GM12878 (cell line): Measurements from ENCODE around the gene KLKB1.

ENCODE experiments used
- POLR2AphosphoS5 ChIP-seq: IDR thresholded peaks from 2 replicates; pipeline ENCODE4 v1.6.1; 2011; ENCODE audit warnings: mild to moderate bottlenecking, low read length, inconsistent platforms
- SMARCA5 ChIP-seq: fragments of 450-650 bp; IDR thresholded peaks from 2 replicates; pipeline ENCODE4 v1.6.1; 2017; ENCODE audit warnings: mild to moderate bottlenecking
- TF ChIP-seq, protein P1 (sequence below), 3 experiments: IDR thresholded peaks in 2 of 3; conservative IDR thresholded peaks in 1 of 3; 2 replicates each; pipeline ENCODE4 v1.5.1; 2011; ENCODE audit warnings: low read depth in 3 of 3, low read length in 3 of 3, mild to moderate bottlenecking in 3 of 3, control low read depth in 2 of 3, moderate library complexity in 2 of 3, inconsistent platforms in 1 of 3, mixed read lengths in 1 of 3; ENCODE audit not compliant: control insufficient read depth in 2 of 3, insufficient read depth in 1 of 3; ENCODE audit errors: extremely low read depth in 1 of 3
- TF ChIP-seq, protein P2 (sequence below): fragments of 450-650 bp; IDR thresholded peaks from 2 replicates; pipeline ENCODE4 v1.6.1; 2016; ENCODE audit warnings: mild to moderate bottlenecking
- TF ChIP-seq, protein P3 (sequence below): IDR thresholded peaks from 2 replicates; pipeline ENCODE4 v1.6.1; 2012; ENCODE audit warnings: mild to moderate bottlenecking, low read depth, low read length
- TF ChIP-seq, protein P4 (sequence below): IDR thresholded peaks from 2 replicates; pipeline ENCODE4 v1.6.1; 2012; ENCODE audit warnings: low read length, inconsistent platforms

DNA sequence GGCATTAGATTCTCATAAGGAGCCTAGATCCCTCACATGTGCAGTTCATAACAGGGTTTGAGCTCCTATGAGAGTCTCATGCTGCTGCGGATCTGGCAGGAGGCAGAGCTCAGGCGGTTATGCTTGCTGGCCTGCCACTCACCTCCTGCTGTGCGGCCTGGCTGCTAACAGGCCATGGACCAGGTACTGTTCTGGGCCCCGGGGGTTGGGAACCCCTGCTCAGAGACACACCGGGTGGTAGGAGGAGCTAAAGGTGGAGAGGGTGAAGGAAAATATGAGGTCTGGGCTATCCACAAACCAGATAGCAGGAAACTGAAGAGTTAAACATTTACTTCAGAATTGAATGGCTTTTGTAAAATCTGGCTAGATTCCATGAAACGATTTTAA is 32.8 kb downstream of the KLKB1 start:
- TF ChIP-seq, protein P1, sequence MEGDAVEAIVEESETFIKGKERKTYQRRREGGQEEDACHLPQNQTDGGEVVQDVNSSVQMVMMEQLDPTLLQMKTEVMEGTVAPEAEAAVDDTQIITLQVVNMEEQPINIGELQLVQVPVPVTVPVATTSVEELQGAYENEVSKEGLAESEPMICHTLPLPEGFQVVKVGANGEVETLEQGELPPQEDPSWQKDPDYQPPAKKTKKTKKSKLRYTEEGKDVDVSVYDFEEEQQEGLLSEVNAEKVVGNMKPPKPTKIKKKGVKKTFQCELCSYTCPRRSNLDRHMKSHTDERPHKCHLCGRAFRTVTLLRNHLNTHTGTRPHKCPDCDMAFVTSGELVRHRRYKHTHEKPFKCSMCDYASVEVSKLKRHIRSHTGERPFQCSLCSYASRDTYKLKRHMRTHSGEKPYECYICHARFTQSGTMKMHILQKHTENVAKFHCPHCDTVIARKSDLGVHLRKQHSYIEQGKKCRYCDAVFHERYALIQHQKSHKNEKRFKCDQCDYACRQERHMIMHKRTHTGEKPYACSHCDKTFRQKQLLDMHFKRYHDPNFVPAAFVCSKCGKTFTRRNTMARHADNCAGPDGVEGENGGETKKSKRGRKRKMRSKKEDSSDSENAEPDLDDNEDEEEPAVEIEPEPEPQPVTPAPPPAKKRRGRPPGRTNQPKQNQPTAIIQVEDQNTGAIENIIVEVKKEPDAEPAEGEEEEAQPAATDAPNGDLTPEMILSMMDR (IDR thresholded peaks at IDR 0.05 in 2 of 3, conservative IDR thresholded peaks at IDR 0.05 in 1 of 3; ENCODE audit: control insufficient read depth in 2 of 3, extremely low read depth in 1 of 3, insufficient read depth in 1 of 3, low read depth in 3 of 3, low read length in 3 of 3) = no peak
- TF ChIP-seq, protein P2, sequence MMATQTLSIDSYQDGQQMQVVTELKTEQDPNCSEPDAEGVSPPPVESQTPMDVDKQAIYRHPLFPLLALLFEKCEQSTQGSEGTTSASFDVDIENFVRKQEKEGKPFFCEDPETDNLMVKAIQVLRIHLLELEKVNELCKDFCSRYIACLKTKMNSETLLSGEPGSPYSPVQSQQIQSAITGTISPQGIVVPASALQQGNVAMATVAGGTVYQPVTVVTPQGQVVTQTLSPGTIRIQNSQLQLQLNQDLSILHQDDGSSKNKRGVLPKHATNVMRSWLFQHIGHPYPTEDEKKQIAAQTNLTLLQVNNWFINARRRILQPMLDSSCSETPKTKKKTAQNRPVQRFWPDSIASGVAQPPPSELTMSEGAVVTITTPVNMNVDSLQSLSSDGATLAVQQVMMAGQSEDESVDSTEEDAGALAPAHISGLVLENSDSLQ = no peak
- TF ChIP-seq POLR2AphosphoS5 = no peak
- TF ChIP-seq, protein P3, sequence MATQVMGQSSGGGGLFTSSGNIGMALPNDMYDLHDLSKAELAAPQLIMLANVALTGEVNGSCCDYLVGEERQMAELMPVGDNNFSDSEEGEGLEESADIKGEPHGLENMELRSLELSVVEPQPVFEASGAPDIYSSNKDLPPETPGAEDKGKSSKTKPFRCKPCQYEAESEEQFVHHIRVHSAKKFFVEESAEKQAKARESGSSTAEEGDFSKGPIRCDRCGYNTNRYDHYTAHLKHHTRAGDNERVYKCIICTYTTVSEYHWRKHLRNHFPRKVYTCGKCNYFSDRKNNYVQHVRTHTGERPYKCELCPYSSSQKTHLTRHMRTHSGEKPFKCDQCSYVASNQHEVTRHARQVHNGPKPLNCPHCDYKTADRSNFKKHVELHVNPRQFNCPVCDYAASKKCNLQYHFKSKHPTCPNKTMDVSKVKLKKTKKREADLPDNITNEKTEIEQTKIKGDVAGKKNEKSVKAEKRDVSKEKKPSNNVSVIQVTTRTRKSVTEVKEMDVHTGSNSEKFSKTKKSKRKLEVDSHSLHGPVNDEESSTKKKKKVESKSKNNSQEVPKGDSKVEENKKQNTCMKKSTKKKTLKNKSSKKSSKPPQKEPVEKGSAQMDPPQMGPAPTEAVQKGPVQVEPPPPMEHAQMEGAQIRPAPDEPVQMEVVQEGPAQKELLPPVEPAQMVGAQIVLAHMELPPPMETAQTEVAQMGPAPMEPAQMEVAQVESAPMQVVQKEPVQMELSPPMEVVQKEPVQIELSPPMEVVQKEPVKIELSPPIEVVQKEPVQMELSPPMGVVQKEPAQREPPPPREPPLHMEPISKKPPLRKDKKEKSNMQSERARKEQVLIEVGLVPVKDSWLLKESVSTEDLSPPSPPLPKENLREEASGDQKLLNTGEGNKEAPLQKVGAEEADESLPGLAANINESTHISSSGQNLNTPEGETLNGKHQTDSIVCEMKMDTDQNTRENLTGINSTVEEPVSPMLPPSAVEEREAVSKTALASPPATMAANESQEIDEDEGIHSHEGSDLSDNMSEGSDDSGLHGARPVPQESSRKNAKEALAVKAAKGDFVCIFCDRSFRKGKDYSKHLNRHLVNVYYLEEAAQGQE = no peak
- TF ChIP-seq SMARCA5 = no peak
- TF ChIP-seq, protein P4, sequence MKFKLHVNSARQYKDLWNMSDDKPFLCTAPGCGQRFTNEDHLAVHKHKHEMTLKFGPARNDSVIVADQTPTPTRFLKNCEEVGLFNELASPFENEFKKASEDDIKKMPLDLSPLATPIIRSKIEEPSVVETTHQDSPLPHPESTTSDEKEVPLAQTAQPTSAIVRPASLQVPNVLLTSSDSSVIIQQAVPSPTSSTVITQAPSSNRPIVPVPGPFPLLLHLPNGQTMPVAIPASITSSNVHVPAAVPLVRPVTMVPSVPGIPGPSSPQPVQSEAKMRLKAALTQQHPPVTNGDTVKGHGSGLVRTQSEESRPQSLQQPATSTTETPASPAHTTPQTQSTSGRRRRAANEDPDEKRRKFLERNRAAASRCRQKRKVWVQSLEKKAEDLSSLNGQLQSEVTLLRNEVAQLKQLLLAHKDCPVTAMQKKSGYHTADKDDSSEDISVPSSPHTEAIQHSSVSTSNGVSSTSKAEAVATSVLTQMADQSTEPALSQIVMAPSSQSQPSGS = no peak
